Activated CD8-positive, alpha-beta memory T cell treated with anti-CD3 and anti-CD28 coated beads for 36 hours (primary cell): ENCODE measurements around the gene CFI. TPM values are rescaled to one million over a fixed set of nuclear protein-coding genes. Genes with fewer than 3 reads are reported as not detected.

Source experiments
- CTCF ChIA-PET: fragments of 350-600 bp; sonication (Branson Sonifier 250); formaldehyde crosslinking; loops from one replicate; lab custom pipeline; 2021; ENCODE audit warnings: antibody characterized with exemption; lab: Charles Lee
- POLR2A ChIA-PET: fragments of 350-600 bp; sonication (Branson Sonifier 250); formaldehyde crosslinking; loops from one replicate; lab custom pipeline; 2021; ENCODE audit warnings: antibody characterized with exemption; lab: Charles Lee
- total RNA-seq, 2 experiments: library from RNA; stranded (reverse); gene quantifications; one replicate each; pipeline ENCODE4 v1.2.3, GENCODE V29; 2021

Gene CFI
- total RNA-seq, 2 experiments from 2014 or later = 0.17 TPM; not detected in 1

DNA sequence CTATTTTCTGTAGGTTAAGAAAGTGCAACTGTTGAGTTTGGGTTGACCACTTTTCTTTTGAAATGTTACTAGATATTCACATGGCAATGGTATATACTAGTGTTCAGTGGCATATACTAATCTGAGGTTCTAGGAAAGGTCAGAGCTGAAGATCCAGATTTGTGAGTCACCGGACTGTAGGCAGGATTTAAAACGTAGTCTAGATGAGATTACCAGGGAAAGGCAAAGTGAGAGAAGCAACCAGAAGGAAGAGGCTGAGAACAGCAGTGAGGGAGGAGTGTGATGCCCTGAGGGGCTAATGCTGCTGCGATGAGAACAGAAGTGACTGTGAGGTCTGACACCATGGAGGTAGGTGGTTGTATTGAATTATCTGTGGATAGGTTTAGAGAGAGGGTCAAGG is 62.3 kb downstream of the CFI start:
- CTCF ChIA-PET = no interaction called here
- POLR2A ChIA-PET = no interaction called here

DNA sequence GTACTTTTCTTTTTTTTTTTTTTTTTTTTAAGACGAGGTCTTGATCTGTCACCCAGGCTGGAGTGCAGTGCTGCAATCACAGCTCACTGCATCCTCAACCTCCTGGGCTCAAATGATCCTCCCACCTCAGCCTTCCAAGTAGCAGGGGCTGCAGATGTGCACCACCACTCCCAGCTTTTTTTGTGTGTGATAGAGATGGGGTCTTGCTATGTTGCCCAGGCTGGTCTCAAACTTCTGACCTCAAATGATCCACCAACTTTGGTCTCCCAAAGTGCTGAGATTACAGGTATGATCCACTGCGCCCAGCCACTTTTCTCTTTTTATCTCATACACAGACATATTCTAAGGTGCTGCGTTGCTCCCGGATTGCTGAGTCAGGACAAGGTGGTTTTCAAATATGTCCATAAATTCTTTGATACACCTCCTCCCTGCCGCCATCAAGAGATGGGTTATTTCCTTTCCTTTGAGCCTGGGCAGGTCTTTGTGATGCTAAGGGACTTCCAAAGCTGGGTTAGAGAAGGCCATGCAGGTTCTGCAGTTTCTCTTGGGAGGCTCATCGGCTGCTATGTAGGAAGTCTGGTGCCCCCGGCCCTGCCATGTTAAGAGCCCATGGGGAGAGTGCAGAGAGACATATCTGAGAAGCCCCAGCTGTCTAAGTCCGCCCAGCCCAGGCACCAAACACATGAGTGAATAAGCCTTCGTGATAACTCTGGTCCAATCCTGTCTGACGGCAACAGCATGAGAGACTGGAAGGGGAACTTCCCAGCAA is 63.5 kb downstream of the CFI start:
- ChIA-PET POLR2A (no interaction called here), CTCF (interaction anchor here (0.6 kb wide), 1 partner anchor 72 kb away, joined by 3 read pairs; no protein-coding TSS in a partner anchor)

DNA sequence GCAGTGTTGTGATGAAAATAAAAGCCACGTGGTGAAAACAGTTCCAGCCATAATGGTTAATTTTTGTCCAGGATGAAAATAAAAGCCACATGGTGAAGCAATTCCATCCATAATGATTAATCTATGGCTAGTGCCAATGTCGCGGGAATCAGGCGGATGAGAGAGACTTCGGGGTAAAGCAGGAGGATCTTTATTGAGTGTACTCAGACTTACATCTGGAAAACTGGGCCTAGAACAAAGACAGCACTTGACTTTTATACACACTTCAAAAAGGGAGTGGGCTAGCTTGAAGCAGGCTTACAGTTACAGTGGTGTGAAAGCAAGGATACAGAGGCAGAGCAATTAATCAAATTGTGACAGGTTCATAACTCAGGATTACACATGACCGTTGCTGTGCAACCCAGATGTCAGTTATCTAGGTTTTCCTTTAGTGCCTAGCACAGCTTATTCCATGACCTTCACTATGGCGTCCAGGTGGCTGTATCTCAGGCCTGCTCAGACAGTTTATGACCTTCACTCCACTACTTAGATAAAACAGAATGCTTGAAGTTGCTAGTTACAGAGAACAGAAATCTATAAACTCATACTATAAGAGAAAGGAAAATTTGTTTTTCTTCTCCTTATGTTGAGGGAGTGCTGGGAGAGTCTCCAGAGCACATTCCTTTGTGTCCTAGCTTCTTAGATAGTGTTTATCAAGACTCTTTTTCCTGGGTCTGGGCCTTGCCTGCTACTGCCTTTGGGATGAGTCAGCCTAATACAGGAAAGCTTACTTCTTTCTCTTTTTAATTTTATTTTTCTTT is 66.0 kb downstream of the CFI start:
- POLR2A ChIA-PET = no interaction called here
- CTCF ChIA-PET = no interaction called here

- CTCF ChIA-PET = no interaction called here
- POLR2A ChIA-PET = no interaction called here
Measured at GRCh38 chr4:109733728-109734127, 68.1 kb downstream of the CFI start.

- POLR2A ChIA-PET = interaction anchor here (0.9 to 1.3 kb wide), 2 partner anchors 28 to 84 kb away, joined by 6 to 9 read pairs; partner anchors contain the start of genes CASP6 and GAR1
- CTCF ChIA-PET = interaction anchor here (1.3 to 1.8 kb wide), 3 partner anchors 10 to 298 kb away, joined by 3 to 6 read pairs (median 4); partner anchors contain the start of genes CASP6 and SEC24B
Measured at GRCh38 chr4:109730619-109731545, 70.9 kb downstream of the CFI start.

- CTCF ChIA-PET = interaction anchor here (0.9 to 1.8 kb wide), 5 partner anchors 11 to 308 kb away, joined by 3 to 6 read pairs (median 4); partner anchors contain the start of genes CASP6 and SEC24B
- POLR2A ChIA-PET = interaction anchor here (0.9 to 1.5 kb wide), 3 partner anchors 26 to 85 kb away, joined by 3 to 9 read pairs (median 6); partner anchors contain the start of genes CASP6 and GAR1
Measured at GRCh38 chr4:109729718-109730618, 71.8 kb downstream of the CFI start, which contains the start of gene PLA2G12A. Gene PLA2G12A (minus strand): TSS chr4:109730070. CDS start chr4:109729809, 261 bp downstream.

DNA sequence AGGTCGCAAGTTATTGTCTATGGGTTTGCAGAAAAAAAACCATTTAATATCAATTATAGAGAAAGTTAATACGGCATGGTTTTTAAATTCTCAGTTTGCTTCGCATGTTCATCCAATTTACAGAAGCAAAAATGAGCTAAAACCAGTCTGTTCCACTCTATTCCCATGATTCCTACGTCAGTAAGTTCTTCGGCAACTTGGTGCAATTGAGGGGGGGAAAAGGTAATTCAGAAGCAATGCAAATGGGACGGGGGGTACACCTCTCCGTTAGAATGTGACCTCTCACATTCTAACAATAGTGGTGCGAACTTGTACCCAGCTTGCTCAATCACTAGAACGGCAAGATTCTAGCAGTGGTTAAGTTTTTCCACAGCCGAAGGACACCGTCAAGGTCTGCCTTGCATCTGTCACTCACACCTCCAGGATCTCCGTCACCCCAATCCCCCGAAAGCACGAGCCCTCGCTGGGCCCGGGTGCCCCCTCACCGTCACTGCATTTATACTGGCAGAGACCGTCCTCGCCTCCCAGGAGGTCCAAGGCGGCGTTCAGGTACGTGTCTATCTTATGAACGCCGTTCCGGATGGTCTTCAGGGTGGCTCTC is 72.6 kb downstream of the CFI start:
- CTCF ChIA-PET = interaction anchor here (0.6 to 1.3 kb wide), 3 partner anchors 20 to 307 kb away, joined by 3 to 4 read pairs (median 3); no protein-coding TSS in a partner anchor
- POLR2A ChIA-PET = interaction anchor here (1.5 kb wide), 1 partner anchor 26 kb away, joined by 3 read pairs; the partner anchor contains the start of gene CASP6

DNA sequence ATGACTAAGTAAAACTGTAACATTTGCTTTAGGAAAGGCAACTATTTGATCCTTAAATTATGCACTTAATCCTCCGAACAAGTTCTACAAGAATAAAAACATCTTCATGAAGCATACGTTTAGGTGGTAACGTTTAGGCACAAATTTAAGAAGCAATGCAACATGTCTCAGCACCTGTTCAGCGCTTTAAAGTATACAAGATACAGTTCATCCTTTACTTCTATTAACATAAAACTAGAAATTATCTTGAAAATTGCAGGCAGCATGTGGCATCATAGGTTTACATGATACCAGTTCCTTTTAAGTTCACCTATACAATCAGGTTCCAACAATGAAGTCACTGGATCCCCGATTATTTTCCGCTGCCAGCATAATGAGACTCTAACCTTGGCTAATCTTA is 73.4 kb downstream of the CFI start:
- ChIA-PET POLR2A (interaction anchor here (1.5 kb wide), 1 partner anchor 25 kb away, joined by 3 read pairs; the partner anchor contains the start of gene CASP6), CTCF (interaction anchor here (0.6 kb wide), 1 partner anchor 97 kb away, joined by 3 read pairs; no protein-coding TSS in a partner anchor)

GRCh38 chr4:109723110-109723509 is 78.7 kb downstream of the CFI start:
- POLR2A ChIA-PET = no interaction called here
- CTCF ChIA-PET = no interaction called here

DNA sequence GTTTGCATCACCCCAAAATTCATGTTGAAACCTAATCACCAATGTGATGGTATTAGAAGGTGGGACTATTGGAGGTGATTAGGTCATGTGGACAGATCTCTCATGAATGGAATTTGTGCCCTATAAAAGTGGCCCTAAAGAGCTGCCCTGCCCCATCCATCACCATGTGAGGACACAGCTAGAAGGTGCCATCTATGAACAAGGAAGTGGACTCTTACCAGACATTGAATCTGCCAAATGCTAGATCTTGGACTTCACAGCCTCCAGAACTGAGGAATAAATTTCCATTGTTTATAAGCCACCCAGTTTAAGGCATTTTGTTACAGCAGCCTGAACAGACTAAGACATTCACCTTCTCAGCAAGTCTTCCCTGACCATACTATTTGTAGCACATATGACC is 79.4 kb downstream of the CFI start:
- CTCF ChIA-PET = no interaction called here
- POLR2A ChIA-PET = no interaction called here

- CTCF ChIA-PET = no interaction called here
- POLR2A ChIA-PET = interaction anchor here (0.7 kb wide), 1 partner anchor 96 kb away, joined by 4 read pairs; no protein-coding TSS in a partner anchor
Measured at GRCh38 chr4:109721033-109721432, 80.8 kb downstream of the CFI start.

- POLR2A ChIA-PET = no interaction called here
- CTCF ChIA-PET = no interaction called here
Measured at GRCh38 chr4:109719604-109720003, 82.2 kb downstream of the CFI start.

- CTCF ChIA-PET = no interaction called here
Measured at GRCh38 chr4:109718759-109719158, 83.0 kb downstream of the CFI start.

GRCh38 chr4:109713500-109713899 is 88.3 kb downstream of the CFI start:
- ChIA-PET CTCF (no interaction called here), POLR2A (no interaction called here)

More at GRCh38 chr4:109718759-109719158, 83.0 kb downstream of the CFI start:
- POLR2A ChIA-PET = no interaction called here

DNA sequence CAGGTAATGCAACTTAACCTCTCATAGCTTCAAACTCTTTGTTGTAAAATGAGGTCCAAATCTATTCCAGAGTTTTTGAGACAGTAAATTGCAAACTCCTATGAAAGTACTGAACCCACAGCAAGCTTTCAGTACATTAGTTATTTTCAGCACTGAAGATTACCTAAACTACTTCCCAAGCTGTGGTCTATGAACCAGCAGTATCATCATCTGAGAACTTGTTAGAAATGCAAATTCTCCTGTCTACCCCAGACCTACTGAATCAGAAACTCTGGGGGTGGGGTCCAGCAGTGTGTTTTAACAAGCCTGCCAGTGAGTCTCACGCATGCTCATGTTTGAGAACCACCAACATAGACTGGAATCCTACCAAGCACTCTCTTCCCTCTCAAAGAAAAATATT is 92.8 kb downstream of the CFI start:
- POLR2A ChIA-PET = no interaction called here

DNA sequence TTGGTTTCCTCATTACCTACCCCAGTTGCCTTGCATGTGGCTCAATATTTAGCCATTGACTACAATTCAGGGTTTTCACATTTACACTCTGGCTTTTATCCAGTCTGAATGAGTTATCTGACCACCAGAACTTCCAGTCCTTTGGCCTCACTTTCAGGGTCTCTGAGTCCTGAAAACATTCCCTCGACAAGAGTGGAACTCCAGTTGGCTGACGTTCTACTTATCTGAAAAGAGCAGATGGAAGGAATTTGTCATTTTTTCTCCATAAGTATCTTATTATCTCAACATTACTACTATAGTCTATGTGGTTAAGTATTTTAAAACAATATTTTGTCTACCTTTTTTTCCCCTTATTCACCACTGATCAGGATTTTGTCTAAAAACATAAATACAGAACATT is 93.4 kb downstream of the CFI start:
- ChIA-PET CTCF (no interaction called here), POLR2A (no interaction called here)

More for the DNA sequence above, 92.8 kb downstream of the CFI start:
- CTCF ChIA-PET = interaction anchor here (0.7 kb wide), 1 partner anchor 21 kb away, joined by 3 read pairs; the partner anchor contains the start of gene PLA2G12A
